H9 (cell line): ENCODE measurements around the gene SKOR2. TPM values are rescaled to one million over a fixed set of nuclear protein-coding genes. Genes with fewer than 3 reads are reported as not detected.
A peak's percentile ranks its signal among the peaks of the same experiment; 100 is the strongest.

ENCODE experiments used
- DNase-seq: peaks from one replicate; pipeline ENCODE4 v3.0.0-alpha.2; 2017
- H2AFZ ChIP-seq: one replicate; pipeline ENCODE4 v1.6.1; 2013; ENCODE audit warnings: mild to moderate bottlenecking, low read length, control low read depth, moderate library complexity
- H2AK5ac ChIP-seq: 2 replicates; pipeline ENCODE4 v1.6.1; 2013; ENCODE audit warnings: low read length, control low read depth, mixed read lengths; ENCODE audit not compliant: insufficient read length
- H2BK120ac ChIP-seq: one replicate; pipeline ENCODE4 v1.6.1; 2013; ENCODE audit warnings: low read depth, mild to moderate bottlenecking, low read length, control low read depth, inconsistent platforms; ENCODE audit not compliant: poor library complexity, severe bottlenecking
- H2BK12ac ChIP-seq: 2 replicates; pipeline ENCODE4 v1.6.1; 2013; ENCODE audit warnings: low read length, control low read depth, mixed read lengths, low read depth; ENCODE audit not compliant: insufficient read length
- H2BK15ac ChIP-seq: 2 replicates; pipeline ENCODE4 v1.6.1; 2013; ENCODE audit warnings: low read depth, low read length, control low read depth
- H2BK20ac ChIP-seq: one replicate; pipeline ENCODE4 v1.6.1; 2013; ENCODE audit warnings: low read depth, mild to moderate bottlenecking, low read length, control low read depth, inconsistent platforms; ENCODE audit not compliant: poor library complexity, severe bottlenecking
- H2BK5ac ChIP-seq: 2 replicates; pipeline ENCODE4 v1.6.1; 2013; ENCODE audit warnings: low read length, control low read depth, mixed read lengths; ENCODE audit not compliant: insufficient read length
- H3K14ac ChIP-seq: 2 replicates; pipeline ENCODE4 v1.6.1; 2013; ENCODE audit warnings: low read length, control low read depth; ENCODE audit not compliant: insufficient read depth
- H3K18ac ChIP-seq: 2 replicates; pipeline ENCODE4 v1.6.1; 2013; ENCODE audit warnings: low read depth, mild to moderate bottlenecking, mixed read lengths, low read length, control low read depth; ENCODE audit not compliant: insufficient read length
- H3K23ac ChIP-seq: 2 replicates; pipeline ENCODE4 v1.6.1; 2013; ENCODE audit warnings: low read length, control low read depth, mixed read lengths, low read depth; ENCODE audit not compliant: insufficient read length
- H3K23me2 ChIP-seq: 2 replicates; pipeline ENCODE4 v1.6.1; 2013; ENCODE audit warnings: low read depth, mild to moderate bottlenecking, mixed read lengths, low read length, control low read depth; ENCODE audit not compliant: insufficient read length, poor library complexity, severe bottlenecking
- H3K27ac ChIP-seq: 2 replicates; pipeline ENCODE4 v1.5.1; 2013; ENCODE audit warnings: low read length, control low read depth, mixed read lengths, low read depth; ENCODE audit not compliant: insufficient read length
- H3K27me3 ChIP-seq: 2 replicates; pipeline ENCODE4 v1.6.1; 2013; ENCODE audit warnings: low read length, control low read depth, inconsistent platforms; ENCODE audit not compliant: insufficient read depth
- H3K4ac ChIP-seq: 2 replicates; pipeline ENCODE4 v1.6.1; 2013; ENCODE audit warnings: low read depth, mild to moderate bottlenecking, control low read depth, inconsistent platforms, low read length, moderate library complexity
- H3K4me1 ChIP-seq: 2 replicates; pipeline ENCODE4 v1.6.1; 2013; ENCODE audit warnings: low read length, control low read depth, inconsistent platforms; ENCODE audit not compliant: insufficient read depth
- H3K4me2 ChIP-seq: 2 replicates; pipeline ENCODE4 v1.6.1; 2013; ENCODE audit warnings: low read length, control low read depth, mixed read lengths; ENCODE audit not compliant: insufficient read length, insufficient read depth
- H3K56ac ChIP-seq: 2 replicates; pipeline ENCODE4 v1.6.1; 2013; ENCODE audit warnings: low read depth, mild to moderate bottlenecking, mixed read lengths, low read length, control low read depth; ENCODE audit not compliant: insufficient read length
- H3K79me1 ChIP-seq: 2 replicates; pipeline ENCODE4 v1.6.1; 2013; ENCODE audit warnings: low read depth, mild to moderate bottlenecking, moderate library complexity, low read length, control low read depth, inconsistent platforms; ENCODE audit not compliant: insufficient read depth, poor library complexity, severe bottlenecking
- H3K79me2 ChIP-seq: 2 replicates; pipeline ENCODE4 v1.6.1; 2013; ENCODE audit warnings: low read length, control low read depth, inconsistent platforms; ENCODE audit not compliant: insufficient read depth
- H3K9ac ChIP-seq: 2 replicates; pipeline ENCODE4 v1.6.1; 2013; ENCODE audit warnings: low read length, control low read depth, mixed read lengths; ENCODE audit not compliant: insufficient read length; ENCODE audit errors: extremely low read depth
- H3K9me3 ChIP-seq: one replicate; pipeline ENCODE4 v1.6.1; 2013; ENCODE audit warnings: low read depth, low read length, inconsistent platforms; ENCODE audit not compliant: control insufficient read depth
- H3T11ph ChIP-seq: one replicate; pipeline ENCODE4 v1.6.1; 2013; ENCODE audit warnings: mild to moderate bottlenecking, low read length, control low read depth, inconsistent platforms
- H4K20me1 ChIP-seq: one replicate; pipeline ENCODE4 v1.6.1; 2013; ENCODE audit not compliant: control insufficient read depth, insufficient read length, insufficient read depth
- H4K5ac ChIP-seq: 2 replicates; pipeline ENCODE4 v1.6.1; 2013; ENCODE audit warnings: low read depth, mild to moderate bottlenecking, mixed read lengths, low read length, control low read depth; ENCODE audit not compliant: insufficient read length
- H4K8ac ChIP-seq: replicated peaks from 2 replicates; pipeline ENCODE4 v1.6.1; 2013; ENCODE audit warnings: low read length, control low read depth, mixed read lengths, low read depth; ENCODE audit not compliant: insufficient read length
- H4K91ac ChIP-seq: 2 replicates; pipeline ENCODE4 v1.6.1; 2013; ENCODE audit warnings: low read depth, mild to moderate bottlenecking, moderate library complexity, mixed read lengths, low read length, control low read depth; ENCODE audit not compliant: insufficient read length
- H3K27ac Mint-ChIP-seq, 3 experiments: 2 replicates in 2 of 3; 3 replicates in 1 of 3; pipeline ENCODE4 v1.8.0; 2020 to 2021; ENCODE audit warnings: mixed read lengths in 3 of 3, mild to moderate bottlenecking in 1 of 3, moderate library complexity in 1 of 3
- H3K27me3 Mint-ChIP-seq: 2 replicates; pipeline ENCODE4 v1.8.0; 2021; ENCODE audit warnings: low read depth, mild to moderate bottlenecking, moderate library complexity, mixed read lengths
- H3K36me3 Mint-ChIP-seq, 3 experiments: 2 replicates in 2 of 3; 3 replicates in 1 of 3; pipeline ENCODE4 v1.8.0; 2020 to 2021; ENCODE audit warnings: low read depth in 3 of 3, mixed read lengths in 3 of 3; ENCODE audit not compliant: insufficient read depth in 1 of 3
- H3K4me1 Mint-ChIP-seq, 2 experiments: 2 replicates each; pipeline ENCODE4 v1.8.0; 2020; ENCODE audit warnings: mixed read lengths in 2 of 2
- H3K4me3 Mint-ChIP-seq, 2 experiments: 2 replicates in 1 of 2; 3 replicates in 1 of 2; pipeline ENCODE4 v1.8.0; 2020 to 2021; ENCODE audit warnings: mild to moderate bottlenecking in 2 of 2, mixed read lengths in 2 of 2, moderate library complexity in 1 of 2
- H3K9me3 Mint-ChIP-seq, 2 experiments: 2 replicates in 1 of 2; 3 replicates in 1 of 2; pipeline ENCODE4 v1.8.0; 2020; ENCODE audit warnings: mild to moderate bottlenecking in 2 of 2, mixed read lengths in 2 of 2, moderate library complexity in 1 of 2
- CTCF ChIP-seq: fragments of 200-600 bp; sonication (generic); conservative IDR thresholded peaks from 3 replicates; pipeline ENCODE4 v1.8.0; 2021; ENCODE audit warnings: antibody characterized with exemption, mild to moderate bottlenecking
- WGBS: extraction: QIAGEN DNeasy Blood & Tissue Kit; methylation state at CpG from one replicate; pipeline ENCODE4 v1.1.7; 2013; ENCODE audit warnings: missing lambda C conversion rate, low lambda C conversion rate, mixed read lengths; ENCODE audit not compliant: insufficient read length; ENCODE audit errors: extremely low coverage; 5-methylcytosine and 5-hydroxymethylcytosine counted together
- total RNA-seq: library from RNA; stranded (reverse); gene quantifications from 2 replicates; pipeline ENCODE4 v1.2.1, GENCODE V29; 2021

SKOR2 gene
- total RNA-seq, 1 experiment from 2014 or later = 0.24 TPM

- Histone ChIP-seq H3K4ac (no peak within 1 kb of the TSS), H3T11ph (no peak within 1 kb of the TSS), H4K8ac (no peak within 1 kb of the TSS), H3K79me2 (peaks cover 9% of the 10 kb centered on the region; the same call in 1 of the 2 replicates), H2AK5ac (no peak within 1 kb of the TSS), H2BK120ac (no peak within 1 kb of the TSS), H3K4me1 (peaks cover 2% of the 10 kb centered on the region; the same call in 1 of the 2 replicates), H3K23ac (no peak within 1 kb of the TSS), H4K5ac (no peak within 1 kb of the TSS), H3K4me2 (peak within 1 kb of the TSS; percentile 87), H2BK20ac (no peak within 1 kb of the TSS), H2BK12ac (no peak within 1 kb of the TSS), H3K18ac (peak within 1 kb of the TSS; percentile 81), H3K79me1 (peaks cover 4% of the 10 kb centered on the region), H3K56ac (no peak within 1 kb of the TSS), H3K27ac (peak within 1 kb of the TSS; percentile 3), H3K14ac (peak within 1 kb of the TSS; percentile 92), H4K20me1 (no peaks in the 10 kb centered on the region), H2AFZ (no peak within 1 kb of the TSS), H4K91ac (no peak within 1 kb of the TSS), H2BK15ac (no peak within 1 kb of the TSS), H3K9me3 (no peaks in the 10 kb centered on the region), H3K27me3 (no peaks in the 10 kb centered on the region), H2BK5ac (no peak within 1 kb of the TSS), H3K23me2 (peaks cover 8% of the 10 kb centered on the region), H3K9ac (peak within 1 kb of the TSS; percentile 93)
- TF ChIP-seq CTCF = 0 out of 3 replicates have a peak, but pooled peaks have one; percentile 14
- peaks cover 10% of the 10 kb centered on the region for H3K27me3 Mint-ChIP-seq
- H3K4me1 Mint-ChIP-seq = peaks cover 7 to 16% of the 10 kb centered on the region in 2 experiments
- no CpG with 5 or more reads among the region's 48 CpGs for WGBS
- peak within 1 kb of the TSS in 1 of 2 experiments; percentile 23; a peak in 1 of 5 replicates for H3K4me3 Mint-ChIP-seq
- DNase-seq = peak; percentile 92
- H3K9me3 Mint-ChIP-seq = 0 out of 5 replicates have a peak, but pooled peaks cover 0 to 4% of the 10 kb centered on the region in 2 experiments
- no peaks in the 10 kb centered on the region for H3K36me3 Mint-ChIP-seq
- peak within 1 kb of the TSS; percentile 19 to 66 (median 27); a peak in 3 of 7 replicates for H3K27ac Mint-ChIP-seq
These were observed 75.4 kb downstream of the SKOR2 start, which contains the start of gene IER3IP1 for GRCh38 chr18:47175898-47176575. Gene IER3IP1, minus strand, starts transcription at chr18:47176364. Its CDS starts 87 bp downstream, at chr18:47176277.
